KMS-11 (cell line): ENCODE data around the gene GPR179.

ENCODE experiments used
- H2AFZ ChIP-seq: fragments of 200-600 bp; sonication (generic); 2 replicates; pipeline ENCODE4 v1.6.1; 2016; ENCODE audit warnings: antibody characterized with exemption, mixed run types, low read depth
- H3K27ac ChIP-seq: fragments of 200-600 bp; sonication (generic); 2 replicates; pipeline ENCODE4 v1.6.1; 2016; ENCODE audit warnings: mild to moderate bottlenecking, mixed run types
- H3K27me3 ChIP-seq: fragments of 200-600 bp; sonication (generic); 2 replicates; pipeline ENCODE4 v1.6.1; 2017; ENCODE audit warnings: mild to moderate bottlenecking, low read depth, mixed run types, moderate library complexity; ENCODE audit not compliant: insufficient read depth
- H3K36me3 ChIP-seq: fragments of 200-600 bp; sonication (generic); 2 replicates; pipeline ENCODE4 v1.6.1; 2017; ENCODE audit warnings: mild to moderate bottlenecking, mixed run types; ENCODE audit not compliant: insufficient read depth
- H3K4me1 ChIP-seq: fragments of 200-600 bp; sonication (generic); 2 replicates; pipeline ENCODE4 v1.6.1; 2016; ENCODE audit warnings: mild to moderate bottlenecking, low read depth, mixed run types; ENCODE audit not compliant: poor library complexity, severe bottlenecking
- H3K4me2 ChIP-seq: fragments of 200-600 bp; sonication (generic); 2 replicates; pipeline ENCODE4 v1.7.0; 2016; ENCODE audit warnings: mild to moderate bottlenecking, mixed run types
- H3K4me3 ChIP-seq: fragments of 200-600 bp; sonication (generic); IDR thresholded peaks from 2 replicates; pipeline ENCODE4 v1.6.1; 2017; ENCODE audit warnings: low read depth, low read length, mixed read lengths; ENCODE audit not compliant: insufficient read depth
- H3K79me2 ChIP-seq: fragments of 200-600 bp; sonication (generic); 2 replicates; pipeline ENCODE4 v1.6.1; 2016; ENCODE audit warnings: low read depth, mixed run types; ENCODE audit not compliant: insufficient read depth
- H3K9ac ChIP-seq: fragments of 200-600 bp; sonication (generic); 2 replicates; pipeline ENCODE4 v1.6.1; 2016; ENCODE audit warnings: mild to moderate bottlenecking, mixed run types
- H4K20me1 ChIP-seq: fragments of 200-600 bp; sonication (generic); 2 replicates; pipeline ENCODE4 v1.6.1; 2016; ENCODE audit warnings: mild to moderate bottlenecking, mixed run types; ENCODE audit not compliant: insufficient read depth
- CTCF ChIP-seq: fragments of 200-600 bp; sonication (generic); conservative IDR thresholded peaks from 2 replicates; pipeline ENCODE4 v1.6.1; 2017; ENCODE audit warnings: low read depth, mild to moderate bottlenecking, antibody characterized with exemption, low read length, moderate library complexity, mixed read lengths

Gene GPR179

GRCh38 chr17:38349097-38349730 lies 5.5 kb upstream of the GPR179 start:
- Histone ChIP-seq H3K4me2 (no peak overlapping the region; the same call in 1 of the 2 replicates), H3K9ac (no peak overlapping the region), H3K79me2 (no peaks in the 10 kb centered on the region), H2AFZ (peak overlapping the region; percentile 12; the same call in 1 of the 2 replicates), H3K4me3 (no peak overlapping the region), H3K27me3 (no peaks in the 10 kb centered on the region), H3K4me1 (peaks cover 31% of the 10 kb centered on the region), H4K20me1 (no peaks in the 10 kb centered on the region), H3K36me3 (no peaks in the 10 kb centered on the region), H3K27ac (no peak overlapping the region)
- peak; percentile 88 for TF ChIP-seq CTCF

DNA sequence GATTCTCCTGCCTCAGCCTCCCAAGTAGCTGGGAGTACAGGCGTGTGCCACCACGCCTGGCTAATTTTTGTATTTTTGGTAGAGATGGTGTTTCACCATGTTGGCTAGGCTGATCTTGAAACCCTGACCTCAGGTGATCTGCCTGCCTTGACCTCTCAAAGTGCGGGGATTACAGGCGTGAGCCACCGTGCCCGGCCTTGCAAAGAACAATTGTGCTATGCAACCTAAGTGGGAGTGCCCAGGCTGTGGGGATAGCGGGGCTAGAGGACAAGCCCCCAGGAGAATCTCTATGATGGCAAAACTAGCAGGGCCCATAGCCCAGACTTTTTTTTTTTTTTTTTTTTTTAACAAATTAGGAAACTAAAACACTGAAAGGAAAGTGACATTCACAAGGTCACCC lies 2.0 kb upstream of the GPR179 start:
- no peak overlapping the region for H3K27ac ChIP-seq
- no peak overlapping the region for H2AFZ ChIP-seq
- H3K36me3 ChIP-seq = no peaks in the 10 kb centered on the region
- no peaks in the 10 kb centered on the region for H3K27me3 ChIP-seq
- no peaks in the 10 kb centered on the region for H4K20me1 ChIP-seq
- H3K9ac ChIP-seq = no peak overlapping the region
- no peaks in the 10 kb centered on the region for H3K79me2 ChIP-seq
- peaks cover 13% of the 10 kb centered on the region for H3K4me1 ChIP-seq
- no peak overlapping the region for H3K4me3 ChIP-seq
- no peak for TF ChIP-seq CTCF
- no peak overlapping the region for H3K4me2 ChIP-seq

DNA sequence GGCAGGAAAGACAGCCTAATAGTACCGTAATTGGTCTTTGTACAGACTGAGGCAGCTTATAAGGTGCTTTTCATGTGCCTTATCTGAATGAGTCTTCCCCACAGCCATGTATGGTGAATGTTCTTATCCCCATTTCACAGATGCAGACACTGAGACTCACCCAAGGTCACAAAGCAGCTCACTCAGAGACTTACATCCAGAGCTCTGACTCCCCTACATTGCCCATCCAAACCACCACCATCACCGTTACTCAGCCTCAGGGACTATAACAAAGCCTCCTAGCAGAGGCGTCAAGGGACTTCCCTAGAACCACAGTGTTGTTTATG lies 627 bp upstream of the GPR179 start:
- H4K20me1 ChIP-seq = no peaks in the 10 kb centered on the region
- H3K4me1 ChIP-seq = peaks cover 11% of the 10 kb centered on the region
- H2AFZ ChIP-seq = no peak overlapping the region
- H3K79me2 ChIP-seq = no peaks in the 10 kb centered on the region
- no peaks in the 10 kb centered on the region for H3K27me3 ChIP-seq
- no peaks in the 10 kb centered on the region for H3K36me3 ChIP-seq
- no peak for TF ChIP-seq CTCF
- no peak overlapping the region for H3K27ac ChIP-seq
- H3K4me2 ChIP-seq = no peak overlapping the region
- H3K4me3 ChIP-seq = no peak overlapping the region
- H3K9ac ChIP-seq = no peak overlapping the region

GRCh38 chr17:38342886-38343607 lies 709 bp downstream of the GPR179 start:
- Histone ChIP-seq H3K4me1 (peaks cover 4% of the 10 kb centered on the region), H3K27ac (no peak overlapping the region), H3K9ac (no peak overlapping the region), H3K36me3 (no peaks in the 10 kb centered on the region), H3K4me3 (no peak overlapping the region), H3K79me2 (no peaks in the 10 kb centered on the region), H3K4me2 (no peak overlapping the region), H4K20me1 (no peaks in the 10 kb centered on the region), H2AFZ (no peak overlapping the region), H3K27me3 (no peaks in the 10 kb centered on the region)
- no peak for TF ChIP-seq CTCF
